Liver (tissue), 2 donors: ENCODE measurements around the gene KLF14.

Experiments
- CTCF ChIP-seq: fragments of 150-350 bp; IDR thresholded peaks from 2 replicates; pipeline ENCODE4 v1.5.1; 2017; ENCODE audit warnings: improper control_type of control experiment, low read depth, low read length; ENCODE audit not compliant: missing input control
- YY1 ChIP-seq: IDR thresholded peaks from 2 replicates; pipeline ENCODE4 v1.6.1; 2016; ENCODE audit warnings: antibody characterized with exemption, mild to moderate bottlenecking
- donor health status: healthy.

- no peak for TF ChIP-seq YY1
- TF ChIP-seq CTCF: no peak
Observed at GRCh38 chr7:130723784-130724183, 10.2 kb downstream of the KLF14 start.
